H1 (cell line): ENCODE data around the gene OGFOD2. TPM values are rescaled to one million over a fixed set of nuclear protein-coding genes. Genes with fewer than 3 reads are reported as not detected.
A peak's percentile ranks its signal among the peaks of the same experiment; 100 is the strongest.

Experiments
- ASH2L ChIP-seq: fragments of 200-600, 300-600 bp; sonication (generic); IDR thresholded peaks from one replicate; pipeline ENCODE4 v1.7.1; 2017; ENCODE audit warnings: low read length
- BCL11A ChIP-seq, 2 experiments: IDR thresholded peaks; one replicate each; pipeline ENCODE4 v1.6.1; 2011; ENCODE audit warnings: low read depth in 2 of 2, low read length in 2 of 2, mild to moderate bottlenecking in 2 of 2
- BRCA1 ChIP-seq: IDR thresholded peaks from 2 replicates; pipeline ENCODE4 v1.6.1; 2012; ENCODE audit warnings: low read depth, low read length, improper control_type of control experiment
- CHD2 ChIP-seq: IDR thresholded peaks from 2 replicates; pipeline ENCODE4 v1.6.1; 2012; ENCODE audit warnings: low read length, improper control_type of control experiment
- E2F6 ChIP-seq: IDR thresholded peaks from 2 replicates; pipeline ENCODE4 v1.6.1; 2012; ENCODE audit warnings: inconsistent platforms
- EP300 ChIP-seq, 2 experiments: IDR thresholded peaks; 1 replicate in 1 of 2; 2 replicates in 1 of 2; pipeline ENCODE4 v1.6.1; 2011 to 2012; ENCODE audit warnings: low read depth in 2 of 2, low read length in 2 of 2, mild to moderate bottlenecking in 2 of 2, borderline replicate concordance in 1 of 2, inconsistent platforms in 1 of 2, moderate library complexity in 1 of 2
- FOSL1 ChIP-seq: IDR thresholded peaks from 2 replicates; pipeline ENCODE4 v1.6.1; 2011; ENCODE audit warnings: mild to moderate bottlenecking, low read depth, low read length, moderate library complexity; ENCODE audit not compliant: insufficient read depth
- JUND ChIP-seq: IDR thresholded peaks from 2 replicates; pipeline ENCODE4 v1.6.1; 2011; ENCODE audit warnings: mild to moderate bottlenecking, improper control_type of control experiment, low read length
- KDM1A ChIP-seq: fragments of 200-600, 300-600 bp; sonication (generic); IDR thresholded peaks from 2 replicates; pipeline ENCODE4 v1.7.1; 2016; ENCODE audit warnings: mild to moderate bottlenecking, low read length, borderline replicate concordance
- MAFK ChIP-seq: IDR thresholded peaks from 2 replicates; pipeline ENCODE4 v1.6.1; 2012; ENCODE audit warnings: low read depth, mild to moderate bottlenecking, improper control_type of control experiment, low read length
- NANOG ChIP-seq: IDR thresholded peaks from 2 replicates; pipeline ENCODE4 v1.6.1; 2011; ENCODE audit warnings: low read length, low read depth, mild to moderate bottlenecking, inconsistent platforms; ENCODE audit not compliant: insufficient read depth, poor library complexity, severe bottlenecking
- POU5F1 ChIP-seq: IDR thresholded peaks from 2 replicates; pipeline ENCODE4 v1.6.1; 2011; ENCODE audit warnings: low read depth, mild to moderate bottlenecking, low read length, moderate library complexity
- RBBP5 ChIP-seq: IDR thresholded peaks from 2 replicates; pipeline ENCODE4 v1.7.1; 2012; ENCODE audit warnings: low read depth, mild to moderate bottlenecking, inconsistent platforms, low read length, moderate library complexity, borderline replicate concordance
- SAP30 ChIP-seq: fragments of 300-600 bp; sonication (generic); IDR thresholded peaks from 2 replicates; pipeline ENCODE4 v1.7.1; 2012; ENCODE audit warnings: low read length, moderate library complexity, mild to moderate bottlenecking, inconsistent platforms; ENCODE audit not compliant: insufficient read depth, insufficient replicate concordance
- SIN3A ChIP-seq, 2 experiments: IDR thresholded peaks in 1 of 2; conservative IDR thresholded peaks in 1 of 2; 2 replicates each; pipeline ENCODE4 v1.6.1; 2011 to 2012; ENCODE audit warnings: low read length in 2 of 2, improper control_type of control experiment in 1 of 2, low read depth in 1 of 2, mild to moderate bottlenecking in 1 of 2
- SRF ChIP-seq: IDR thresholded peaks from 2 replicates; pipeline ENCODE4 v1.6.1; 2011; ENCODE audit warnings: mild to moderate bottlenecking, low read depth, low read length, moderate library complexity
- TAF7 ChIP-seq: optimal IDR thresholded peaks from 2 replicates; pipeline ENCODE3; 2011; ENCODE audit warnings: low read depth, mild to moderate bottlenecking, inconsistent platforms, low read length, moderate library complexity, borderline replicate concordance
- YY1 ChIP-seq: IDR thresholded peaks from 2 replicates; pipeline ENCODE4 v1.6.1; 2011; ENCODE audit warnings: low read depth, mild to moderate bottlenecking, low read length
- polyA plus RNA-seq, 7 experiments: library from polyadenylated mRNA; depleted of rRNA in 3 of 7; stranded (reverse) in 5 of 7; unstranded in 2 of 7; fragments of >200 nt in 5 of 7; fragments of 200-250 nt in 2 of 7; gene quantifications; 1 replicate in 5 of 7; 2 replicates in 1 of 7; 4 replicates in 1 of 7; pipeline versions ENCODE4 v1.2.1 to v1.2.3, GENCODE V29; 2011 to 2013; ENCODE audit warnings: missing spikeins in 2 of 7, mixed read lengths in 2 of 7
- total RNA-seq: library from RNA; stranded (reverse); fragmentation: NEBNext Ultra II Directional; extraction: Animal tissue kit (Norgen Biotek cat#: 25700); gene quantifications from 2 replicates; pipeline ENCODE4 v1.2.1, GENCODE V29; 2021
- TF ChIP-seq, protein P1 (sequence below): IDR thresholded peaks from 2 replicates; pipeline ENCODE4 v1.6.1; 2012; ENCODE audit warnings: inconsistent platforms
- TF ChIP-seq, protein P2 (sequence below): IDR thresholded peaks from 2 replicates; pipeline ENCODE4 v1.6.1; 2012; ENCODE audit warnings: low read length, inconsistent platforms

The OGFOD2 gene
- total and polyA plus RNA-seq, 2 of the 8 experiments (the other 6 are each of a cell fraction or from before 2014, with no cell fraction given) = 17.3 to 20.3 TPM

DNA sequence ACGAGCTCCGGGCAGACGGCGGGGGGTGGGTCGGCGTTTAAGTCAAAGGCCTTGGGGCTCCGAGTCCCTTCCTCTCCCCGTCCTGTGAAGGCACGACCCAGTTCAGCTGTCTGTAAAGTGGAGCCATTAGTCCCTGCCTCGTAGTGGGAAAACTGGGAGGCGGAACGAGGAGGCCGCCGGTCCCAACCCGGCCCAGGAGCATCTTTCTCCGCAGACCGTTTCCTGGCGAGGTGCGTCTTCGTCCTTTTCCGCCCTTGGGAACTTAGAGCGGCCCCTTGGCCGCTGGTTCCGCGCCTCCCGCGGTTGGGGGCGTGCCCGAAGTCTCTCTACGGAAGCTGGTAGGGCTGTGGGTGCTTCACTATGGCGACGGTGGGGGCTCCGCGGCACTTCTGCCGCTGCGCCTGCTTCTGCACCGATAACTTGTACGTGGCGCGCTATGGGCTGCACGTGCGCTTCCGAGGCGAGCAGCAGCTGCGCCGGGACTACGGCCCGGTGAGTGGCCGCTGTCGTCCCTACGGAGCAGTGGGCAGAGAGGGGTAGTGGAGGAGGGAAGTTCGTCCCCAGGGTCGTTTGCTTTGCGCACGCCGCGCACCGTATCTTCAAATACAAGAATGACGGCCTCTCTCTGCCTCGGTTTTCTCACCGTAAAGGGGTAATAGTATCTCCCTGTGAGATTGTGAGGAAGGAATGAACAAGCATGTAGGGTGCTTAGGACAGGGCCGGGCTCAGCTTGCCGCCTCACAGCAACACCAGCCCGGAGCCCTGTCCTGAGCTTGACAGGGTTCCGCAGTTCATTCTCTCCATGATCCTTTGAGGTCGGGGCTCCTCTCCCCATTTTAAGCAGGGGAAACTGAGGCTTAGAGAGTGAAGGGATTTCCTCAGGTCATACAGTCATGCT is at the start of gene OGFOD2 (continued):
- TF ChIP-seq ASH2L (peak; percentile 57), KDM1A (no peak), SIN3A (conservative IDR thresholded peaks at IDR 0.05 in 1 of 2, IDR thresholded peaks at IDR 0.05 in 1 of 2; ENCODE audit: low read depth in 1 of 2, low read length in 2 of 2) (peak; percentile 61 to 75; a peak in 3 of 4 replicates), RBBP5 (peak; percentile 58; the same call in 1 of the 2 replicates), SRF (no peak), NANOG (no peak), SAP30 (no peak), JUND (no peak), BRCA1 (no peak), YY1 (peak; percentile 86), MAFK (no peak), TAF7 (peak; percentile 26), EP300 (IDR thresholded peaks at IDR 0.05; ENCODE audit: borderline replicate concordance in 1 of 2, low read depth in 2 of 2, low read length in 2 of 2) (no peak), BCL11A (IDR thresholded peaks at IDR 0.05; ENCODE audit: low read depth in 2 of 2, low read length in 2 of 2) (no peak), CHD2 (no peak), POU5F1 (no peak), FOSL1 (no peak), E2F6 (peak; percentile 61; the same call in 1 of the 2 replicates)
- TF ChIP-seq, protein P1, sequence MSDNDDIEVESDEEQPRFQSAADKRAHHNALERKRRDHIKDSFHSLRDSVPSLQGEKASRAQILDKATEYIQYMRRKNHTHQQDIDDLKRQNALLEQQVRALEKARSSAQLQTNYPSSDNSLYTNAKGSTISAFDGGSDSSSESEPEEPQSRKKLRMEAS = peak; percentile 84
- TF ChIP-seq, protein P2, sequence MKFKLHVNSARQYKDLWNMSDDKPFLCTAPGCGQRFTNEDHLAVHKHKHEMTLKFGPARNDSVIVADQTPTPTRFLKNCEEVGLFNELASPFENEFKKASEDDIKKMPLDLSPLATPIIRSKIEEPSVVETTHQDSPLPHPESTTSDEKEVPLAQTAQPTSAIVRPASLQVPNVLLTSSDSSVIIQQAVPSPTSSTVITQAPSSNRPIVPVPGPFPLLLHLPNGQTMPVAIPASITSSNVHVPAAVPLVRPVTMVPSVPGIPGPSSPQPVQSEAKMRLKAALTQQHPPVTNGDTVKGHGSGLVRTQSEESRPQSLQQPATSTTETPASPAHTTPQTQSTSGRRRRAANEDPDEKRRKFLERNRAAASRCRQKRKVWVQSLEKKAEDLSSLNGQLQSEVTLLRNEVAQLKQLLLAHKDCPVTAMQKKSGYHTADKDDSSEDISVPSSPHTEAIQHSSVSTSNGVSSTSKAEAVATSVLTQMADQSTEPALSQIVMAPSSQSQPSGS = peak; percentile 7; the same call in 1 of the 2 replicates
